CD4-positive, alpha-beta T cell (primary cell): ENCODE data around the gene TMEM38B. TPM values are rescaled to one million over a fixed set of nuclear protein-coding genes. Genes with fewer than 3 reads are reported as not detected.

Source experiments
- ATAC-seq: fragments of 200-7000 bp; cut with Tn5 transposase; one replicate; pipeline ENCODE4 v1.10.0; 2022; ENCODE audit warnings: mild to moderate bottlenecking; ENCODE audit not compliant: poor library complexity
- CTCF ChIA-PET: fragments of 350-600 bp; sonication (Branson Sonifier 250); formaldehyde crosslinking; loops from one replicate; lab custom pipeline; 2021; ENCODE audit warnings: antibody characterized with exemption, inconsistent platforms; lab: Charles Lee
- POLR2A ChIA-PET: fragments of 350-600 bp; sonication (Branson Sonifier 250); formaldehyde crosslinking; loops from one replicate; lab custom pipeline; 2021; ENCODE audit warnings: antibody characterized with exemption, inconsistent platforms; lab: Charles Lee
- DNase-seq, 14 experiments: peaks; one replicate each; pipeline ENCODE4 v3.0.0-alpha.2; 2013 to 2020; ENCODE audit warnings: mixed read lengths in 2 of 14
- H3K27ac ChIP-seq, 2 donors: one replicate each; pipeline versions ENCODE4 v1.5.1 to v1.7.0; 2013; ENCODE audit warnings: low read length in 2 of 2, low read depth in 1 of 2, mild to moderate bottlenecking in 1 of 2
- H3K27me3 ChIP-seq, 2 experiments: 1 replicate in 1 of 2; 2 replicates in 1 of 2; pipeline versions ENCODE4 v1.6.1 to v1.7.0; 2013; ENCODE audit warnings: low read length in 2 of 2, control low read depth in 1 of 2, mild to moderate bottlenecking in 1 of 2, moderate library complexity in 1 of 2; ENCODE audit not compliant: insufficient read depth in 2 of 2, control insufficient read depth in 1 of 2
- H3K36me3 ChIP-seq: one replicate; pipeline ENCODE4 v1.6.1; 2013; ENCODE audit warnings: low read length, control low read depth; ENCODE audit not compliant: insufficient read depth
- H3K4me1 ChIP-seq: one replicate; pipeline ENCODE4 v1.6.1; 2013; ENCODE audit warnings: low read length, control low read depth; ENCODE audit not compliant: insufficient read depth
- H3K4me3 ChIP-seq: one replicate; pipeline ENCODE4 v1.5.1; 2013; ENCODE audit warnings: mild to moderate bottlenecking, low read length, moderate library complexity
- H3K9me3 ChIP-seq, 2 experiments: 1 replicate in 1 of 2; 2 replicates in 1 of 2; pipeline versions ENCODE4 v1.6.1 to v1.7.0; 2013; ENCODE audit warnings: low read length in 2 of 2, mild to moderate bottlenecking in 2 of 2, control low read depth in 1 of 2, moderate library complexity in 1 of 2; ENCODE audit not compliant: control insufficient read depth in 1 of 2, insufficient read depth in 1 of 2
- H3K27ac Mint-ChIP-seq: one replicate; pipeline ENCODE4 v1.8.0; 2020; ENCODE audit warnings: mixed read lengths
- H3K27me3 Mint-ChIP-seq: one replicate; pipeline ENCODE4 v1.8.0; 2021; ENCODE audit warnings: mixed read lengths
- H3K36me3 Mint-ChIP-seq: one replicate; pipeline ENCODE4 v1.8.0; 2021; ENCODE audit warnings: low read depth, mixed read lengths
- H3K4me1 Mint-ChIP-seq: one replicate; pipeline ENCODE4 v1.8.0; 2021; ENCODE audit warnings: low read depth, mixed read lengths
- H3K4me3 Mint-ChIP-seq: one replicate; pipeline ENCODE4 v1.8.0; 2020; ENCODE audit warnings: mild to moderate bottlenecking, mixed read lengths
- H3K9me3 Mint-ChIP-seq: one replicate; pipeline ENCODE4 v1.8.0; 2020; ENCODE audit warnings: mixed read lengths
- intact Hi-C, 2 experiments: fragments of 100-400 bp; cut with DNase I in 1 of 2; cut with micrococcal nuclease in 1 of 2; formaldehyde crosslinking; loops; one replicate each; pipeline versions ENCODE4 v1.15.1 to v1.9.0; 2023 to 2025; cut with DNase I, micrococcal nuclease
- total RNA-seq, 174 experiments: library from RNA in 2 of 174; stranded (reverse) in 2 of 174; gene quantifications; one replicate each; pipeline ENCODE4 v1.2.3 and lab custom pipeline; 2021 to 2026
- TF ChIP-seq, protein P1 (sequence below): fragments of 200-600 bp; IDR thresholded peaks from one replicate; pipeline ENCODE4 v1.8.0; 2022; ENCODE audit warnings: antibody characterized with exemption, mild to moderate bottlenecking

Gene TMEM38B
- total RNA-seq, 2 experiments from 2014 or later = 12.9 to 13.9 TPM

GRCh38 chr9:105679257-105680022 lies 14.9 kb upstream of the TMEM38B start:
- Histone ChIP-seq H3K36me3 (no peaks in the 10 kb centered on the region), H3K27ac (no peak overlapping the region), H3K4me3 (no peak overlapping the region), H3K27me3 (no peaks in the 10 kb centered on the region), H3K9me3 (no peaks in the 10 kb centered on the region), H3K4me1 (no peaks in the 10 kb centered on the region)
- TF ChIP-seq, protein P1, sequence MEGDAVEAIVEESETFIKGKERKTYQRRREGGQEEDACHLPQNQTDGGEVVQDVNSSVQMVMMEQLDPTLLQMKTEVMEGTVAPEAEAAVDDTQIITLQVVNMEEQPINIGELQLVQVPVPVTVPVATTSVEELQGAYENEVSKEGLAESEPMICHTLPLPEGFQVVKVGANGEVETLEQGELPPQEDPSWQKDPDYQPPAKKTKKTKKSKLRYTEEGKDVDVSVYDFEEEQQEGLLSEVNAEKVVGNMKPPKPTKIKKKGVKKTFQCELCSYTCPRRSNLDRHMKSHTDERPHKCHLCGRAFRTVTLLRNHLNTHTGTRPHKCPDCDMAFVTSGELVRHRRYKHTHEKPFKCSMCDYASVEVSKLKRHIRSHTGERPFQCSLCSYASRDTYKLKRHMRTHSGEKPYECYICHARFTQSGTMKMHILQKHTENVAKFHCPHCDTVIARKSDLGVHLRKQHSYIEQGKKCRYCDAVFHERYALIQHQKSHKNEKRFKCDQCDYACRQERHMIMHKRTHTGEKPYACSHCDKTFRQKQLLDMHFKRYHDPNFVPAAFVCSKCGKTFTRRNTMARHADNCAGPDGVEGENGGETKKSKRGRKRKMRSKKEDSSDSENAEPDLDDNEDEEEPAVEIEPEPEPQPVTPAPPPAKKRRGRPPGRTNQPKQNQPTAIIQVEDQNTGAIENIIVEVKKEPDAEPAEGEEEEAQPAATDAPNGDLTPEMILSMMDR = no peak
- H3K4me3 Mint-ChIP-seq = no peak overlapping the region
- no peaks in the 10 kb centered on the region for H3K4me1 Mint-ChIP-seq
- DNase-seq (no peak), ATAC-seq (no peak)
- CTCF ChIA-PET = no interaction called here
- H3K9me3 Mint-ChIP-seq = no peaks in the 10 kb centered on the region
- H3K36me3 Mint-ChIP-seq = no peaks in the 10 kb centered on the region
- intact Hi-C loops = no loop called here
- no peak overlapping the region for H3K27ac Mint-ChIP-seq
- H3K27me3 Mint-ChIP-seq = no peaks in the 10 kb centered on the region
- POLR2A ChIA-PET = no interaction called here

- ATAC-seq (no peak), DNase-seq (no peak)
- Histone ChIP-seq H3K4me1 (no peaks in the 10 kb centered on the region), H3K9me3 (no peaks in the 10 kb centered on the region), H3K27me3 (no peaks in the 10 kb centered on the region), H3K4me3 (no peak overlapping the region), H3K36me3 (no peaks in the 10 kb centered on the region), H3K27ac (no peak overlapping the region)
- Mint-ChIP-seq H3K4me1 (no peaks in the 10 kb centered on the region), H3K36me3 (no peaks in the 10 kb centered on the region), H3K9me3 (no peaks in the 10 kb centered on the region), H3K4me3 (no peak overlapping the region), H3K27ac (no peak overlapping the region), H3K27me3 (no peaks in the 10 kb centered on the region)
- ChIA-PET POLR2A (no interaction called here), CTCF (no interaction called here)
- TF ChIP-seq, protein P1 = no peak
- intact Hi-C loops = no loop called here
Observed at GRCh38 chr9:105681313-105681712, 13.0 kb upstream of the TMEM38B start.

DNA sequence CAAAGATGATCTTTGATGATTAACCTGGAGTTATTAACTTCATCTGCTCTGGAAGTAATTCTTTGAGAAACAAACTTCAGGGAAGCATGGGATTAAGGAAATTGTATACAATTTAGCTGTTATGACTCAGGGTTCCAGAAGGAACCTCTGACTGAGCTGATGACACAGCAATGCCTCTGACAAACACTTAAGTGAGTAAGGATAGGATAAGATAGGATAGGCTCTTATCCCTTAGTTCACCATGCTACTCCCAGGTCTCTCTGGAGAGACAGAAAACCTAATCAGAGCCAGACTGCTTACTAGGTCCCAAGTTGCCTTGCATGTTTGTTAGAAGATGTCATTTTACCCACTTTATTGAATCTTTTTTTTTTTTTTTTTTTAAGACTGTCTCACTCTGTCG lies 12.6 kb upstream of the TMEM38B start:
- H3K36me3 Mint-ChIP-seq = no peaks in the 10 kb centered on the region
- DNase-seq (no peak), ATAC-seq (no peak)
- H3K27me3 Mint-ChIP-seq = no peaks in the 10 kb centered on the region
- intact Hi-C loops = no loop called here
- Histone ChIP-seq H3K4me1 (no peaks in the 10 kb centered on the region), H3K27ac (no peak overlapping the region), H3K36me3 (no peaks in the 10 kb centered on the region), H3K4me3 (no peak overlapping the region), H3K27me3 (no peaks in the 10 kb centered on the region), H3K9me3 (no peaks in the 10 kb centered on the region)
- H3K4me1 Mint-ChIP-seq = no peaks in the 10 kb centered on the region
- CTCF ChIA-PET = no interaction called here
- POLR2A ChIA-PET = no interaction called here
- TF ChIP-seq, protein P1 = no peak
- H3K27ac Mint-ChIP-seq = no peak overlapping the region
- H3K9me3 Mint-ChIP-seq = no peaks in the 10 kb centered on the region
- no peak overlapping the region for H3K4me3 Mint-ChIP-seq
